Endothelial cell (in vitro differentiated cells): Measurements from ENCODE around the gene ANKRD26. TPM values are rescaled to one million over a fixed set of nuclear protein-coding genes. Genes with fewer than 3 reads are reported as not detected.

Experiments
- DNase-seq: peaks from one replicate; pipeline ENCODE4 v3.0.0; 2021; ENCODE audit warnings: low spot score
- H3K27ac Mint-ChIP-seq: one replicate; pipeline ENCODE4 v1.8.0; 2021; ENCODE audit warnings: mixed read lengths, inconsistent platforms; ENCODE audit not compliant: unreplicated experiment
- H3K27me3 Mint-ChIP-seq: one replicate; pipeline ENCODE4 v1.8.0; 2021; ENCODE audit warnings: mild to moderate bottlenecking, moderate library complexity, mixed read lengths, inconsistent platforms; ENCODE audit not compliant: unreplicated experiment
- H3K36me3 Mint-ChIP-seq: one replicate; pipeline ENCODE4 v1.8.0; 2021; ENCODE audit warnings: mild to moderate bottlenecking, low read depth, mixed read lengths, inconsistent platforms; ENCODE audit not compliant: unreplicated experiment
- H3K4me1 Mint-ChIP-seq: one replicate; pipeline ENCODE4 v1.8.0; 2021; ENCODE audit warnings: mild to moderate bottlenecking, mixed read lengths, inconsistent platforms; ENCODE audit not compliant: unreplicated experiment
- H3K4me3 Mint-ChIP-seq: one replicate; pipeline ENCODE4 v1.8.0; 2021; ENCODE audit warnings: mild to moderate bottlenecking, mixed read lengths, inconsistent platforms; ENCODE audit not compliant: unreplicated experiment
- H3K9me3 Mint-ChIP-seq: one replicate; pipeline ENCODE4 v1.8.0; 2021; ENCODE audit warnings: mixed read lengths, inconsistent platforms; ENCODE audit not compliant: unreplicated experiment
- total RNA-seq: library from RNA; stranded (reverse); fragmentation: NEBNext Ultra II Directional; extraction: Animal tissue kit (Norgen Biotek cat#: 25700); gene quantifications from one replicate; pipeline ENCODE4 v1.2.1, GENCODE V29; 2021; ENCODE audit not compliant: unreplicated experiment
- TF ChIP-seq, protein P1 (sequence below): fragments of 200-600 bp; sonication (generic); IDR thresholded peaks from one replicate; pipeline ENCODE4 v1.5.0; 2021; ENCODE audit warnings: antibody characterized with exemption; ENCODE audit not compliant: unreplicated experiment

ANKRD26 gene
- total RNA-seq, 1 donor from 2014 or later = 12.5 TPM

- Mint-ChIP-seq H3K4me3 (no peak overlapping the region), H3K4me1 (no peaks in the 10 kb centered on the region), H3K9me3 (no peaks in the 10 kb centered on the region), H3K36me3 (no peaks in the 10 kb centered on the region), H3K27me3 (no peaks in the 10 kb centered on the region), H3K27ac (no peak overlapping the region)
- TF ChIP-seq, protein P1, sequence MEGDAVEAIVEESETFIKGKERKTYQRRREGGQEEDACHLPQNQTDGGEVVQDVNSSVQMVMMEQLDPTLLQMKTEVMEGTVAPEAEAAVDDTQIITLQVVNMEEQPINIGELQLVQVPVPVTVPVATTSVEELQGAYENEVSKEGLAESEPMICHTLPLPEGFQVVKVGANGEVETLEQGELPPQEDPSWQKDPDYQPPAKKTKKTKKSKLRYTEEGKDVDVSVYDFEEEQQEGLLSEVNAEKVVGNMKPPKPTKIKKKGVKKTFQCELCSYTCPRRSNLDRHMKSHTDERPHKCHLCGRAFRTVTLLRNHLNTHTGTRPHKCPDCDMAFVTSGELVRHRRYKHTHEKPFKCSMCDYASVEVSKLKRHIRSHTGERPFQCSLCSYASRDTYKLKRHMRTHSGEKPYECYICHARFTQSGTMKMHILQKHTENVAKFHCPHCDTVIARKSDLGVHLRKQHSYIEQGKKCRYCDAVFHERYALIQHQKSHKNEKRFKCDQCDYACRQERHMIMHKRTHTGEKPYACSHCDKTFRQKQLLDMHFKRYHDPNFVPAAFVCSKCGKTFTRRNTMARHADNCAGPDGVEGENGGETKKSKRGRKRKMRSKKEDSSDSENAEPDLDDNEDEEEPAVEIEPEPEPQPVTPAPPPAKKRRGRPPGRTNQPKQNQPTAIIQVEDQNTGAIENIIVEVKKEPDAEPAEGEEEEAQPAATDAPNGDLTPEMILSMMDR = no peak
- DNase-seq = no peak
Observed at GRCh38 chr10:26959841-26960240, 140.5 kb downstream of the ANKRD26 start.

Other genes starting within 250 kb of the ANKRD26 start
- gene ABI1, start 239.5 kb downstream of the ANKRD26 start, total RNA-seq = 67.5 TPM
- 98.6 TPM for gene YME1L1, start 53.9 kb upstream of the ANKRD26 start, total RNA-seq
- gene MASTL, start 54.9 kb upstream of the ANKRD26 start, total RNA-seq = 9.9 TPM
- gene ACBD5, start 140.3 kb upstream of the ANKRD26 start, total RNA-seq = 14.8 TPM